Measurements from ENCODE around the gene MBNL1.
"Not testable (repeated sequence)": the region's sequence is repeated elsewhere in the genome, so short reads cannot be mapped to it uniquely, and the experiment has no call there.

The MBNL1 gene

GRCh38 chr3:152382312-152383135 lies 113.8 kb downstream of the MBNL1 start:
- in situ Hi-C loops (cut with MboI; ENCODE audit: low pct_unique_long_range_greater_than_20kb, low sequenced_read_pairs) = no loop called here
- no peak for DNase-seq

DNA sequence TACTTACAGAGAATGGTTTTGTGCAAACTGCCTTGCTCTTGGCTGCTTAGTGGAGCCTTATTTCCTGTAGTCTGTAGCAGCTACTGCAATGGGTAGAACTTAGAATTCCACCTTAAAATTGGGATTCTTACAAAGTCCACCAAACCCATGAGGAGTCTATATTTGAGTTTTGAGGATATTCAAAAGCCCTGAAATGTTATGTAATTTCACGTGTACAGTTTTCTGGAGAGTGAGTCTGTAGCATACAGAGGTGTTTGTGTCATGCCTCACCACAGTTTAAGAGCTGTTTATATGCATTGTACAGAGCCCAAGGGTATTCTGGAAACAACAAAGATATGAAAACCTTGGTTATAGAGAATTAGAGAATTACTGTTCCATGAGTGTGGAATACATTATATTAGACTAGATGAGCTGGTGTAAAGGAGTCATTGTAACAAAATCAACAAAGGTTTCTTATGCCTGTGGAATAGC lies 114.4 kb downstream of the MBNL1 start:
- in situ Hi-C loops (cut with MboI; ENCODE audit: low pct_unique_long_range_greater_than_20kb, low sequenced_read_pairs) = no loop called here
- no peak for DNase-seq

GRCh38 chr3:152384412-152384811 lies 115.7 kb downstream of the MBNL1 start:
- DNase-seq = no peak
- in situ Hi-C loops (cut with MboI; ENCODE audit: low pct_unique_long_range_greater_than_20kb, low sequenced_read_pairs) = no loop called here

DNA sequence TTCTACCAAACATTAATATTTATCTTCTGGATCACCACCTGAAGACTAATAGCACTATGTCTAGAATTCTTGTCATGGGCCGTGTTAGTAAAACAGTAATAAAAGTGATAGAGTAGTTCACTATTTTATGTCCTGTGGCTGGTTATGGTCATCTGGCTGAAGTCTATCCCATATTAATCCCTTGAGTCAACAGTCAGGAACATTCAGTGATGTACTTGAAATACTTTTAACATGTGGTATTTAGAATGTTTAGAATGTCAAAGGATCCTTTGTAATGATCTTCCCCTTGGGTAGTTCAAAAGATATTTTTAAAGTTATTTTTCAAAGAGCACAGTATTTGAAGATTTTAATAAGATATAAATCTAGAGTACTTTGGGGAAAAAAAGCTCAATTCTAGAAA lies 117.0 kb downstream of the MBNL1 start:
- no peak for DNase-seq
- in situ Hi-C loops (cut with MboI; ENCODE audit: low pct_unique_long_range_greater_than_20kb, low sequenced_read_pairs) = no loop called here

DNA sequence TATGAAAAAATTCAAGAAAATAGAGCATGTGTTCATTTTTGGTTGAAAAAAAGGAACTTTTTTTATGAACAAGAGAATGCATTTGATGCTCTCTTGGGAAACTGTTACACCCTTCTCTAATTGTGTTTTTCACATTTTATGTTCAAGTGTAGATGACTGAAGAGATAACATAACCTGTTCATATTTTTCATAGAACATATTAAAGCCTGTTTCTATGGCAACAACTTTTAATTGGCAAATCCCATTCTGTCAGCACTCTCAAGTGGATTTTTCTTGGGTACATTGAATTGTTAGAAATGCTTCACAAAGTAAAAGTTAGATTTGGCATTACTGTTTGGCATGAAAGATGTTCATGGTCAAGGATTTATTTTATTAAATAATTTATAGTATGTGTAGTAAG lies 117.5 kb downstream of the MBNL1 start:
- in situ Hi-C loops (cut with MboI; ENCODE audit: low pct_unique_long_range_greater_than_20kb, low sequenced_read_pairs) = no loop called here

DNA sequence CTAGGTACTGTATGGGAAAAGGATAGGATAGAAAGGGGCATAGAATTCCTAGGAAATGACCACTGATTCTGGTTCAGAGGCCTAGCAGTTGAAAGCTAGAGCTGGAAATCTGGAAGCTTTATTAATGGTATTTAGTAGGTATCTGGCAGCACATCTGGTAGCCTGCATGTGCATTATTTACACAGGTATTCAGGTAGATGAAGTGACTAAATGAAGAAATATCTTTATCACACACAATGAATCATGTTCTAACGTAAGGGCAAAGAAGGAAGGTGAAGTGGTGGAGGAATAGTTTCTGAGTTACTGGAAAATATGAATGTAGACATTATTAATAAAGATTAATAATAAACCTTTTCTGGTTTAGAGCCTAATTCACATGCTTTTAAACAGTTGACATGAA lies 119.9 kb downstream of the MBNL1 start:
- in situ Hi-C loops (cut with MboI; ENCODE audit: low pct_unique_long_range_greater_than_20kb, low sequenced_read_pairs) = no loop called here

More for the DNA sequence above, 117.5 kb downstream of the MBNL1 start:
- DNase-seq = no peak

GRCh38 chr3:152389316-152389934 lies 120.7 kb downstream of the MBNL1 start:
- in situ Hi-C loops (cut with MboI; ENCODE audit: low pct_unique_long_range_greater_than_20kb, low sequenced_read_pairs) = no loop called here
- no peak for DNase-seq

More for the DNA sequence above, 119.9 kb downstream of the MBNL1 start:
- no peak for DNase-seq

DNA sequence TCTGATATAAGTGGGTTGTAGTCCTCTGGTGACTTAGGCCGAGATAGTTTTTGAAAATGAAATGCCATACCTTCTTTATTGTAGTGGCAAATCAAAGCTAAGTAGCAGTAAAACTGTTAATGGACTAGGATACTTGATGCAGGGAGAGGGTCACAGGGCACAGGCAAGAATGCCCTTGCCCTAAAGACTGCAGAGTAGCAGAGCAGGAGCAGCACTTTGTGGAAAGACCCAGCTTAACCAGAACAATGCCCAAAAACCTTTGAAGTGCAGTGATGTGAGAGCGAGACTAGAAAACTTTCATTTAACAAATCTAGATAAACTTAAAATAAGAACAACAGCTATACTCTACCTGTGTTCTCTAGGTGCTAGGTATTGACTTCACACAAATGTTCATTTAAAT lies 121.9 kb downstream of the MBNL1 start:
- no peak for DNase-seq
- in situ Hi-C loops (cut with MboI; ENCODE audit: low pct_unique_long_range_greater_than_20kb, low sequenced_read_pairs) = no loop called here

GRCh38 chr3:152391671-152392070 lies 122.9 kb downstream of the MBNL1 start:
- in situ Hi-C loops (cut with MboI; ENCODE audit: low pct_unique_long_range_greater_than_20kb, low sequenced_read_pairs) = no loop called here

GRCh38 chr3:152392272-152392880 lies 123.6 kb downstream of the MBNL1 start:
- DNase-seq = no peak
- in situ Hi-C loops (cut with MboI; ENCODE audit: low pct_unique_long_range_greater_than_20kb, low sequenced_read_pairs) = no loop called here

More at GRCh38 chr3:152391671-152392070, 122.9 kb downstream of the MBNL1 start:
- no peak for DNase-seq

GRCh38 chr3:152394246-152394645 lies 125.5 kb downstream of the MBNL1 start:
- no peak for DNase-seq
- in situ Hi-C loops (cut with MboI; ENCODE audit: low pct_unique_long_range_greater_than_20kb, low sequenced_read_pairs) = no loop called here

GRCh38 chr3:152395764-152396163 lies 127.0 kb downstream of the MBNL1 start:
- in situ Hi-C loops (cut with MboI; ENCODE audit: low pct_unique_long_range_greater_than_20kb, low sequenced_read_pairs) = no loop called here
- no peak for DNase-seq

DNA sequence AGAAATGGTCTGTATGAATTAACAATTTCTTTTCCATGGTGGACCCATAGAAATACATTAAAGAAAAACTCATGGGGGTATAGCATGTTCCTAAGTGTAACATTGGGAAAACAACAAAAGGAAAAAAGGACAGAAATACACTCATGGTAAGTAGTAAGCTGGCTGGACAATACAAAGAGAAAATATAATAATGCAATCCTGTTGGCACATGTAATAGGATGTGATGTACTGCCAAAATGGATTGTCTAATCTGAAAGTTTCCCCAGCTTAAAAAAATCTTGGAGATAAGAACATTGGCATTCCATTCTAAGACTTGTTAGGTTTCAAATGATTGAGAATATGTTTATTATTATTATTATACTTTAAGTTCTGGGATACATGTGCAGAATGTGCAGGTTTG lies 128.1 kb downstream of the MBNL1 start:
- in situ Hi-C loops (cut with MboI; ENCODE audit: low pct_unique_long_range_greater_than_20kb, low sequenced_read_pairs) = no loop called here
- no peak for DNase-seq

DNA sequence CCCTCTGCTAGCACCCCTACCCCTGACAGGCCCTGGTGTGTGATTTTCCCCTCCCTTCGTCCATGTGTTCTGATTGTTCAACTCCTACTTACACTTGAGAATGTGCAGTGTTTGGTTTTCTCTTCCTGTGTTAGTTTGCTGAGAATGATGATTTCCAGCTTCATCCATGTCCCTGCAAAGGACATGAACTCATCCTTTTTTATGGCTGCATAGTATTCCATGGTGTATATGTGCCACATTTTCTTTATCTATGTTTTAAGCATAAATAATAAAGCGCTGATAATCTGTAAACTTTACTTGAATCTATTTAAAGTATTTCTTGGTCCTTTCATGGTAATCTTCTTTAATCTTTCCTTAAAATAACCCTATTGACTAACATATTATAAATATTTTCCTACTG lies 128.6 kb downstream of the MBNL1 start:
- in situ Hi-C loops (cut with MboI; ENCODE audit: low pct_unique_long_range_greater_than_20kb, low sequenced_read_pairs); DNase-seq: not testable (repeated sequence)

DNA sequence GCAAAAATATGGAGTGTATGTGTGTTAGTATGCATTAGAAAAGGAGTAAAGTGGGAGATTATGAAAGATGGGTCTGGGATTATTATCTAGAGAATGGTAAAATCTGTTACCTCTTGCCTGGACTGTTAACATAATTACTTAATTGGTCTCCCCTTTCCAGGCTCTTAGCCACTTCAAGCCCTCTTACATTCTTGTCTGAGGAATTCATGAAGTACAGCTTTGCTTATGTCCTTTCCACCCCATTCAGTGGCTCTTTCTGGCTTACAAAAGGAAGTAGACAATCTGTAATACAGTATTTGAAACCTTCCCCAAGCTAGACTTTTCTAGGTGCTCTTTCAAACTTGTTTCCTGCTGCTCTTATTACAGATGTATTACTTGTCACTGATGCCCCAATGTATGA lies 129.8 kb downstream of the MBNL1 start:
- in situ Hi-C loops (cut with MboI; ENCODE audit: low pct_unique_long_range_greater_than_20kb, low sequenced_read_pairs) = no loop called here
- no peak for DNase-seq

GRCh38 chr3:152399374-152399773 lies 130.6 kb downstream of the MBNL1 start:
- in situ Hi-C loops (cut with MboI; ENCODE audit: low pct_unique_long_range_greater_than_20kb, low sequenced_read_pairs) = no loop called here

GRCh38 chr3:152400887-152401286 lies 132.2 kb downstream of the MBNL1 start:
- DNase-seq = no peak
- in situ Hi-C loops (cut with MboI; ENCODE audit: low pct_unique_long_range_greater_than_20kb, low sequenced_read_pairs) = no loop called here

More at GRCh38 chr3:152399374-152399773, 130.6 kb downstream of the MBNL1 start:
- DNase-seq = no peak

- no peak for DNase-seq
- in situ Hi-C loops (cut with MboI; ENCODE audit: low pct_unique_long_range_greater_than_20kb, low sequenced_read_pairs) = no loop called here
Measured at GRCh38 chr3:152402695-152403451, 134.1 kb downstream of the MBNL1 start.

DNA sequence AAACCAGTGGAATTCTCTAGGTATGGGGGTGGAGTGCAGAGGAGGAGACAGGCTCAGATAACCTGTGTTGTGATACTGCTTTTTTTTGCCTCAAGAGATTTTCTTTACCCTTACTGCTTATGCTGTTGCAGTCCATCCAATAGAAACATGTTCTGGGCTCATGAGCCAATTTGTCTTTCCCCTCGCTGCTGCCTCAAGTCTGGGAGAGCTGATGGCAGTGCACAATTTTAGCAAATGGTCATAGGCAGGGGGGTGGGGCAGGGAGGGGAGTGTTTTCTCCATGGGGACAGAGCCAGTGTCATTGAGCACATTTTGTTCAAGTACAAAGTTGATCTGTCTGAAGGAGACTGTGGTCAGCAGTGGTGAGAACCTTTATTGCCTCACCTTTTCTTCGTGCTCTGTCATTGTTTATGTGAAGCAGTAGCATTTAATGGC lies 134.9 kb downstream of the MBNL1 start:
- in situ Hi-C loops (cut with MboI; ENCODE audit: low pct_unique_long_range_greater_than_20kb, low sequenced_read_pairs) = no loop called here

More for the DNA sequence above, 134.9 kb downstream of the MBNL1 start:
- no peak for DNase-seq
